SK-N-SH (cell line): ENCODE data around the gene MARS1. TPM values are rescaled to one million over a fixed set of nuclear protein-coding genes. Genes with fewer than 3 reads are reported as not detected.

Experiments
- CTCF ChIA-PET: fragments of 300-600, 350-600 bp; formaldehyde crosslinking; extraction: SDS; loops from one replicate; lab custom pipeline; 2021; lab: Yijun Ruan, JAX
- POLR2A ChIA-PET: fragments of 350-600 bp; sonication (Branson Sonifier 250); formaldehyde crosslinking; extraction: SDS; loops from one replicate; lab custom pipeline; 2020; ENCODE audit warnings: antibody characterized with exemption, inconsistent platforms; lab: Yijun Ruan, JAX
- DNase-seq: peaks from one replicate; pipeline ENCODE4 v3.0.0; 2012
- H2AFZ ChIP-seq: fragments of 200-600 bp; sonication (generic); 2 replicates; pipeline ENCODE4 v1.8.1; 2016; ENCODE audit warnings: antibody characterized with exemption, mild to moderate bottlenecking, low read depth
- H3F3A ChIP-seq: fragments of 200-600 bp; sonication (generic); replicated peaks from 2 replicates; pipeline ENCODE3; 2016; ENCODE audit warnings: antibody characterized with exemption, mild to moderate bottlenecking; ENCODE audit not compliant: insufficient read depth
- H3K27ac ChIP-seq, 2 experiments: fragments of 200-500 bp in 1 of 2; fragments of 200-600 bp in 1 of 2; sonication (Bioruptor generic) in 1 of 2; sonication (generic), shearing (Covaris generic) in 1 of 2; 2 replicates each; pipeline versions ENCODE4 v1.5.1 to v1.6.1; 2014 to 2016; ENCODE audit warnings: low read depth in 2 of 2, inconsistent platforms in 1 of 2, low read length in 1 of 2, mild to moderate bottlenecking in 1 of 2, mixed read lengths in 1 of 2
- H3K27me3 ChIP-seq: fragments of 200-600 bp; sonication (generic), shearing (Covaris generic); 2 replicates; pipeline ENCODE4 v1.6.1; 2016; ENCODE audit warnings: mixed run types; ENCODE audit not compliant: insufficient read depth
- H3K36me3 ChIP-seq, 2 experiments: fragments of 200-500 bp in 1 of 2; fragments of 200-600 bp in 1 of 2; sonication (Bioruptor generic) in 1 of 2; sonication (generic) in 1 of 2; replicated peaks in 1 of 2; 2 replicates each; pipeline versions ENCODE3 to v1.5.1; 2014 to 2016; ENCODE audit warnings: low read length in 1 of 2, mild to moderate bottlenecking in 1 of 2; ENCODE audit not compliant: insufficient read depth in 2 of 2, control insufficient read depth in 1 of 2
- H3K4me1 ChIP-seq, 2 experiments: fragments of 200-500 bp in 1 of 2; fragments of 200-600 bp in 1 of 2; sonication (Bioruptor generic) in 1 of 2; sonication (generic), shearing (Covaris generic) in 1 of 2; 2 replicates each; pipeline versions ENCODE4 v1.5.1 to v1.6.1; 2014 to 2016; ENCODE audit warnings: low read depth in 1 of 2, low read length in 1 of 2, mixed run types in 1 of 2; ENCODE audit not compliant: insufficient read depth in 2 of 2, control insufficient read depth in 1 of 2
- H3K4me2 ChIP-seq: fragments of 200-600 bp; sonication (generic), shearing (Covaris generic); 2 replicates; pipeline ENCODE4 v1.6.1; 2017; ENCODE audit warnings: mixed run types
- H3K4me3 ChIP-seq, 2 experiments: fragments of 200-500 bp in 1 of 2; fragments of 200-600 bp in 1 of 2; sonication (Bioruptor generic) in 1 of 2; sonication (generic), shearing (Covaris generic) in 1 of 2; 2 replicates each; pipeline versions ENCODE4 v1.5.1 to v1.8.1; 2014 to 2016; ENCODE audit warnings: low read depth in 2 of 2, inconsistent platforms in 1 of 2, low read length in 1 of 2, mild to moderate bottlenecking in 1 of 2, mixed read lengths in 1 of 2, moderate library complexity in 1 of 2
- H3K79me2 ChIP-seq: fragments of 200-600 bp; sonication (generic); 2 replicates; pipeline ENCODE4 v1.8.1; 2017; ENCODE audit warnings: mild to moderate bottlenecking; ENCODE audit not compliant: insufficient read depth
- H3K9ac ChIP-seq: fragments of 200-600 bp; sonication (generic); 2 replicates; pipeline ENCODE4 v1.6.1; 2017; ENCODE audit warnings: mixed run types
- H3K9me2 ChIP-seq: fragments of 200-600 bp; sonication (generic); 2 replicates; pipeline ENCODE4 v1.6.1; 2017; ENCODE audit warnings: mixed run types
- H3K9me3 ChIP-seq: fragments of 200-600 bp; sonication (generic); 2 replicates; pipeline ENCODE4 v1.6.1; 2017; ENCODE audit warnings: mixed run types, mild to moderate bottlenecking, moderate library complexity
- H4K20me1 ChIP-seq: fragments of 200-600 bp; sonication (generic); 2 replicates; pipeline ENCODE4 v1.6.1; 2017; ENCODE audit warnings: mild to moderate bottlenecking, mixed run types; ENCODE audit not compliant: insufficient read depth
- ELF1 ChIP-seq: IDR thresholded peaks from 2 replicates; pipeline ENCODE4 v1.4.0; 2012
- EZH2phosphoT487 ChIP-seq: fragments of 200-600 bp; sonication (generic); IDR thresholded peaks from 2 replicates; pipeline ENCODE4 v1.6.1; 2017; ENCODE audit warnings: low read depth, mixed run types, mild to moderate bottlenecking, antibody characterized with exemption, moderate library complexity, borderline replicate concordance
- FOXJ3 ChIP-seq: sonication (generic); formaldehyde crosslinking; IDR thresholded peaks from 2 replicates; pipeline ENCODE4 v1.5.1; 2020; ENCODE audit warnings: mild to moderate bottlenecking, missing genetic modification reagents
- JUND ChIP-seq: IDR thresholded peaks from 2 replicates; pipeline ENCODE4 v1.4.0; 2012
- MEF2A ChIP-seq: IDR thresholded peaks from 2 replicates; pipeline ENCODE4 v1.4.0; 2012; ENCODE audit warnings: low read depth, borderline replicate concordance
- MXI1 ChIP-seq: IDR thresholded peaks from 2 replicates; pipeline ENCODE4 v1.6.1; 2012; ENCODE audit warnings: mild to moderate bottlenecking, low read depth, low read length, improper control_type of control experiment
- POLR2AphosphoS5 ChIP-seq: IDR thresholded peaks from 2 replicates; pipeline ENCODE4 v1.6.1; 2012; ENCODE audit warnings: low read depth, low read length
- RAD21 ChIP-seq: IDR thresholded peaks from 2 replicates; pipeline ENCODE4 v1.6.1; 2012; ENCODE audit warnings: mild to moderate bottlenecking, low read length
- RCOR1 ChIP-seq: fragments of 150-350 bp; IDR thresholded peaks from 2 replicates; pipeline ENCODE4 v1.6.1; 2017; ENCODE audit warnings: antibody characterized with exemption, low read length
- RFX5 ChIP-seq: IDR thresholded peaks from 2 replicates; pipeline ENCODE4 v1.6.1; 2012; ENCODE audit warnings: mild to moderate bottlenecking, improper control_type of control experiment, low read length
- RXRA ChIP-seq: IDR thresholded peaks from 2 replicates; pipeline ENCODE4 v1.4.0; 2012; ENCODE audit warnings: low read depth, mild to moderate bottlenecking, borderline replicate concordance
- SMC3 ChIP-seq: IDR thresholded peaks from 2 replicates; pipeline ENCODE4 v1.6.1; 2012; ENCODE audit warnings: low read depth, low read length, improper control_type of control experiment
- TAF1 ChIP-seq: IDR thresholded peaks from 2 replicates; pipeline ENCODE4 v1.6.1; 2012; ENCODE audit warnings: low read depth, mild to moderate bottlenecking, low read length, moderate library complexity, borderline replicate concordance
- TCF12 ChIP-seq: IDR thresholded peaks from 2 replicates; pipeline ENCODE4 v1.4.0; 2012
- TEAD4 ChIP-seq: IDR thresholded peaks from 2 replicates; pipeline ENCODE4 v1.4.0; 2012; ENCODE audit warnings: mild to moderate bottlenecking, borderline replicate concordance; ENCODE audit not compliant: insufficient read depth
- WGBS: methylation state at CpG from one replicate; pipeline ENCODE4 v1.1.6; 2017; ENCODE audit warnings: low lambda C conversion rate; 5-methylcytosine and 5-hydroxymethylcytosine counted together
- polyA plus RNA-seq, 3 experiments: library from polyadenylated mRNA; depleted of rRNA; stranded (reverse); fragments of >200 nt; gene quantifications; 2 replicates each; pipeline ENCODE4 v1.2.3, GENCODE V29; 2012
- TF ChIP-seq, protein P1 (sequence below): fragments of 150-350 bp; IDR thresholded peaks from 2 replicates; pipeline ENCODE4 v1.6.1; 2016; ENCODE audit warnings: mild to moderate bottlenecking, low read depth, low read length
- TF ChIP-seq, protein P2 (sequence below): IDR thresholded peaks from 2 replicates; pipeline ENCODE4 v1.4.0; 2012; ENCODE audit warnings: low read depth
- TF ChIP-seq, protein P3 (sequence below): IDR thresholded peaks from 2 replicates; pipeline ENCODE4 v1.4.0; 2012; ENCODE audit warnings: low read depth, borderline replicate concordance
- TF ChIP-seq, protein P4 (sequence below): IDR thresholded peaks from 2 replicates; pipeline ENCODE4 v1.4.0; 2012; ENCODE audit warnings: low read depth, borderline replicate concordance

MARS1 gene
- polyA plus RNA-seq, 1 of the 3 experiments (the other 2 are of a cell fraction) = 158 TPM

DNA sequence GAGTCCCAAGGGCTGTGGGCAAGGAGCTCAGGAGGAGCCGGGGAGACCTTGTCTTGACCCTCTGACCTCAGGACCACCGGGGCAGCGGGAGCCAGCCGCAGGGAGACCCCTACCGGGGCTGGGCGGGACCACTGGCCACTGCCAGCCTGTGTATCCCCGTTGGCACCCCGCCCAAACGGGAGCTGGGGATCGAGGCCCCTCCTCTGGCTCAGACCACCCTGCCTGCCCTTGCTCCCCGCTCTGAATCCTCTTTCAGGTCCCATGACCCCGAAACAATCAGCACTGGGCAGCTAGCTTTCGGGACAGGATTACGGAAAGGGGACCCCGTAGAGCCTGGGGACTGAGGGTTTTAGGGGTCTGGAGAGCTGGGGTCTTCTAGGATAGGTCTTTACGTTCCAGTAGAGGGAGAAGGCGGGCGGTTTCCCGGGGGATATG lies 27.0 kb upstream of the MARS1 start:
- Histone ChIP-seq H3K36me3 (no peaks in the 10 kb centered on the region), H3K79me2 (no peaks in the 10 kb centered on the region), H2AFZ (peak overlapping the region; percentile 84), H3K9ac (no peak overlapping the region), H3K4me2 (peak overlapping the region; percentile 94), H3K4me3 (peak overlapping the region; percentile 60 to 90), H4K20me1 (no peaks in the 10 kb centered on the region), H3K27me3 (0 out of 2 replicates have a peak, but pooled peaks cover 7% of the 10 kb centered on the region), H3F3A (peaks cover 5% of the 10 kb centered on the region), H3K9me2 (no peaks in the 10 kb centered on the region), H3K9me3 (no peaks in the 10 kb centered on the region)
- WGBS = 0% methylated on average over 7 of the region's 19 CpGs
- DNase-seq = peak; percentile 63
- POLR2A ChIA-PET = no interaction called here
- TF ChIP-seq ELF1 (no peak), FOXJ3 (CRISPR knock-in tag) (no peak), RAD21 (no peak), MEF2A (no peak), TCF12 (no peak)
- TF ChIP-seq, all 33 proteins: peak for 0
- Histone ChIP-seq H3K27ac (no peak overlapping the region), H3K4me1 (peaks cover 0 to 22% of the 10 kb centered on the region in 2 experiments; a peak in 2 of 4 replicates)
- CTCF ChIA-PET = interaction anchor here (0.7 to 13.7 kb wide), 16 partner anchors 8 to 245 kb away, joined by 3 to 391 read pairs (median 10); partner anchors contain the start of genes B4GALNT1, MARS1, NXPH4 and STAC3

DNA sequence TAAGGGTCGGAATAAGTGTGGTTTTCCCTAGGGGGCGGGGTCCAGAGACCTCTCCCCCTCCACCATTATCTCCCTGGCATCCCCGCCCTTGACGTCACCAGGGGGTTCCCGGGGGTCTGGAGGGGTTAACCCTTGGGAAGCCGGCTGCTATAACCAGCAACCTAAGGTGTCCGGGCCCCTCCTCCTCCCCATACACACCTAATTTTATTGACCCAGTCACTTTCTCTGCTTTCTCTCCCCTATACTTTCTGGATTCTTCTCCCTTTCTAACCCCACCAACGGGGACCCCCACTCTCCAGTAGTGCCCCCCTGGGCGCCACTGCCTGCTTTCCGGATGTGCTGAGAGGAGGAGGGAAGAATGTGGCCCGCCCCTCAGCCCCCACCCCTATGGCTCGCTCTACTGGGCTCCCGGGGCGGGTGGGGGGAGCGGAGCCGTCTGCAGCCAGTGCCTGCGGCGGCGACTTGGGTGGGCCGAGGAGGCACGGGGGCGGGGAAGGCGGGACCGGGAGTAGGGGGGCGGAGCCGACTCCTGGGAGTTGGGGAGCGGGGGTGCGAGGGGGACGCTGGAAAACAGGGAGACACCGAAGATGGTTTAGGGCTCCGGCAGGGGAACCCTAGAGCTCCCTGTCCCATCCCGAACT lies 26.5 kb upstream of the MARS1 start:
- Histone ChIP-seq H3K9ac (peak overlapping the region; percentile 35; the same call in 1 of the 2 replicates), H3K9me2 (no peaks in the 10 kb centered on the region), H2AFZ (peak overlapping the region; percentile 84), H3K4me3 (peak overlapping the region; percentile 60 to 90), H3F3A (peaks cover 5% of the 10 kb centered on the region), H3K9me3 (no peaks in the 10 kb centered on the region), H3K27me3 (0 out of 2 replicates have a peak, but pooled peaks cover 7% of the 10 kb centered on the region), H3K79me2 (no peaks in the 10 kb centered on the region), H3K4me2 (peak overlapping the region; percentile 94), H3K36me3 (no peaks in the 10 kb centered on the region), H3K27ac (peak overlapping the region in 1 of 2 experiments; percentile 61; a peak in 2 of 4 replicates), H3K4me1 (peaks cover 0 to 20% of the 10 kb centered on the region in 2 experiments; a peak in 2 of 4 replicates), H4K20me1 (no peaks in the 10 kb centered on the region)
- 3% methylated on average over 15 of the region's 32 CpGs for WGBS
- ChIA-PET CTCF (interaction anchor here (0.9 to 13.7 kb wide), 28 partner anchors 8 to 337 kb away, joined by 3 to 391 read pairs (median 6); partner anchors contain the start of genes B4GALNT1, DDIT3, INHBE and MARS1), POLR2A (no interaction called here)
- peak; percentile 70 for DNase-seq
- no peak for TF ChIP-seq MEF2A
- no peak for TF ChIP-seq EZH2phosphoT487
- TF ChIP-seq RXRA = no peak
- TF ChIP-seq, protein P1, sequence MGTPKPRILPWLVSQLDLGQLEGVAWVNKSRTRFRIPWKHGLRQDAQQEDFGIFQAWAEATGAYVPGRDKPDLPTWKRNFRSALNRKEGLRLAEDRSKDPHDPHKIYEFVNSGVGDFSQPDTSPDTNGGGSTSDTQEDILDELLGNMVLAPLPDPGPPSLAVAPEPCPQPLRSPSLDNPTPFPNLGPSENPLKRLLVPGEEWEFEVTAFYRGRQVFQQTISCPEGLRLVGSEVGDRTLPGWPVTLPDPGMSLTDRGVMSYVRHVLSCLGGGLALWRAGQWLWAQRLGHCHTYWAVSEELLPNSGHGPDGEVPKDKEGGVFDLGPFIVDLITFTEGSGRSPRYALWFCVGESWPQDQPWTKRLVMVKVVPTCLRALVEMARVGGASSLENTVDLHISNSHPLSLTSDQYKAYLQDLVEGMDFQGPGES = no peak
- no peak for TF ChIP-seq FOXJ3 (CRISPR knock-in tag)
- TF ChIP-seq MXI1 = no peak
- no peak for TF ChIP-seq ELF1
- TF ChIP-seq, protein P2, sequence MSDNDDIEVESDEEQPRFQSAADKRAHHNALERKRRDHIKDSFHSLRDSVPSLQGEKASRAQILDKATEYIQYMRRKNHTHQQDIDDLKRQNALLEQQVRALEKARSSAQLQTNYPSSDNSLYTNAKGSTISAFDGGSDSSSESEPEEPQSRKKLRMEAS = no peak
- no peak for TF ChIP-seq SMC3
- TF ChIP-seq JUND = no peak
- TF ChIP-seq, protein P3, sequence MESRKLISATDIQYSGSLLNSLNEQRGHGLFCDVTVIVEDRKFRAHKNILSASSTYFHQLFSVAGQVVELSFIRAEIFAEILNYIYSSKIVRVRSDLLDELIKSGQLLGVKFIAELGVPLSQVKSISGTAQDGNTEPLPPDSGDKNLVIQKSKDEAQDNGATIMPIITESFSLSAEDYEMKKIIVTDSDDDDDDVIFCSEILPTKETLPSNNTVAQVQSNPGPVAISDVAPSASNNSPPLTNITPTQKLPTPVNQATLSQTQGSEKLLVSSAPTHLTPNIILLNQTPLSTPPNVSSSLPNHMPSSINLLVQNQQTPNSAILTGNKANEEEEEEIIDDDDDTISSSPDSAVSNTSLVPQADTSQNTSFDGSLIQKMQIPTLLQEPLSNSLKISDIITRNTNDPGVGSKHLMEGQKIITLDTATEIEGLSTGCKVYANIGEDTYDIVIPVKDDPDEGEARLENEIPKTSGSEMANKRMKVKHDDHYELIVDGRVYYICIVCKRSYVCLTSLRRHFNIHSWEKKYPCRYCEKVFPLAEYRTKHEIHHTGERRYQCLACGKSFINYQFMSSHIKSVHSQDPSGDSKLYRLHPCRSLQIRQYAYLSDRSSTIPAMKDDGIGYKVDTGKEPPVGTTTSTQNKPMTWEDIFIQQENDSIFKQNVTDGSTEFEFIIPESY = no peak
- TF ChIP-seq, protein P4, sequence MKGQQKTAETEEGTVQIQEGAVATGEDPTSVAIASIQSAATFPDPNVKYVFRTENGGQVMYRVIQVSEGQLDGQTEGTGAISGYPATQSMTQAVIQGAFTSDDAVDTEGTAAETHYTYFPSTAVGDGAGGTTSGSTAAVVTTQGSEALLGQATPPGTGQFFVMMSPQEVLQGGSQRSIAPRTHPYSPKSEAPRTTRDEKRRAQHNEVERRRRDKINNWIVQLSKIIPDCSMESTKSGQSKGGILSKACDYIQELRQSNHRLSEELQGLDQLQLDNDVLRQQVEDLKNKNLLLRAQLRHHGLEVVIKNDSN = no peak
- no peak for TF ChIP-seq POLR2AphosphoS5
- TF ChIP-seq RCOR1 = no peak
- TF ChIP-seq RAD21 = no peak
- TF ChIP-seq TAF1 = no peak
- TF ChIP-seq RFX5 = no peak
- no peak for TF ChIP-seq TEAD4
